Measurements from ENCODE around the gene SLC24A3. TPM values are rescaled to one million over a fixed set of nuclear protein-coding genes. Genes with fewer than 3 reads are reported as not detected.

The SLC24A3 gene
- polyA plus RNA-seq, 1 donor (not counting 4 experiments of a cell fraction or from before 2014, with no cell fraction given): 0.17 TPM

DNA sequence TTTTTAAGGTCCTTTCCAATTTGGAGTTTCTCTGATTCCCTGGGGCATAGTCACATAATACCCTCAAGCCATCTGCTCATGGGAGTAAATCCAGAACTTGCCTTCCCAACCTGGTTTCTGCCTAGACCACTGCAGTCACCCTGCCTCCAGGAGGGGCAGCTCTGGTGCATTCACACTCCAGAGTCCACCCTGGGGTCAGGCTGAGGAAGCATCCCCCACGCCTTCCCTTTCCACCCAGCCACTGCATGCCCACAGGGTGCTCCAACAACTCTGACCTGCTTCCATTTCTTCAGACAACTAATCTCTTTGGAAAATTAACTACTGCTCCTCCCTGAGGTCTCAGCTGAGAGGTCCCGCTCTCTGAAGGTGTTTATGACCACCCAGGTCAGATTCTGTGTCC lies 334.2 kb downstream of the SLC24A3 start:
- Histone ChIP-seq H3K4me1 (ENCODE audit: control insufficient read depth, extremely low read depth, insufficient read depth, low read length) (no peaks in the 10 kb centered on the region), H3K9me1 (ENCODE audit: control insufficient read depth, extremely low read depth, insufficient read depth, low read length) (no peaks in the 10 kb centered on the region), H3K79me2 (ENCODE audit: control insufficient read depth, insufficient read depth, low read length) (no peaks in the 10 kb centered on the region), H2AFZ (ENCODE audit: control insufficient read depth, low read length) (no peak overlapping the region), H3K4me2 (ENCODE audit: control insufficient read depth, extremely low read depth, insufficient read depth, low read depth, low read length) (no peak overlapping the region), H3K36me3 (ENCODE audit: control insufficient read depth in 2 of 2, extremely low read depth in 1 of 2, insufficient read depth in 2 of 2, low read length in 2 of 2) (no peaks in the 10 kb centered on the region), H3K9ac (ENCODE audit: control insufficient read depth, extremely low read depth, insufficient read depth, low read length) (no peak overlapping the region), H3K27ac (ENCODE audit: control insufficient read depth, insufficient read depth, low read length) (no peak overlapping the region), H3K9me3 (ENCODE audit: control insufficient read depth, low read depth, low read length) (no peaks in the 10 kb centered on the region), H4K20me1 (ENCODE audit: control insufficient read depth, extremely low read depth, insufficient read depth, low read length) (no peaks in the 10 kb centered on the region), H3K27me3 (ENCODE audit: control insufficient read depth, extremely low read depth, insufficient read depth, low read length) (no peaks in the 10 kb centered on the region), H3K4me3 (ENCODE audit: control insufficient read depth in 2 of 3, extremely low read depth in 1 of 3, insufficient read depth in 2 of 3, low read depth in 1 of 3, low read length in 3 of 3) (no peak overlapping the region)
- no peak for TF ChIP-seq EZH2 (IDR thresholded peaks at IDR 0.05; ENCODE audit: low read length)
- TF ChIP-seq, protein P1, sequence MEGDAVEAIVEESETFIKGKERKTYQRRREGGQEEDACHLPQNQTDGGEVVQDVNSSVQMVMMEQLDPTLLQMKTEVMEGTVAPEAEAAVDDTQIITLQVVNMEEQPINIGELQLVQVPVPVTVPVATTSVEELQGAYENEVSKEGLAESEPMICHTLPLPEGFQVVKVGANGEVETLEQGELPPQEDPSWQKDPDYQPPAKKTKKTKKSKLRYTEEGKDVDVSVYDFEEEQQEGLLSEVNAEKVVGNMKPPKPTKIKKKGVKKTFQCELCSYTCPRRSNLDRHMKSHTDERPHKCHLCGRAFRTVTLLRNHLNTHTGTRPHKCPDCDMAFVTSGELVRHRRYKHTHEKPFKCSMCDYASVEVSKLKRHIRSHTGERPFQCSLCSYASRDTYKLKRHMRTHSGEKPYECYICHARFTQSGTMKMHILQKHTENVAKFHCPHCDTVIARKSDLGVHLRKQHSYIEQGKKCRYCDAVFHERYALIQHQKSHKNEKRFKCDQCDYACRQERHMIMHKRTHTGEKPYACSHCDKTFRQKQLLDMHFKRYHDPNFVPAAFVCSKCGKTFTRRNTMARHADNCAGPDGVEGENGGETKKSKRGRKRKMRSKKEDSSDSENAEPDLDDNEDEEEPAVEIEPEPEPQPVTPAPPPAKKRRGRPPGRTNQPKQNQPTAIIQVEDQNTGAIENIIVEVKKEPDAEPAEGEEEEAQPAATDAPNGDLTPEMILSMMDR (optimal IDR thresholded peaks at IDR 0.05 in 1 of 3, IDR thresholded peaks at IDR 0.05 in 1 of 3, conservative IDR thresholded peaks at IDR 0.05 in 1 of 3; ENCODE audit: extremely low read depth in 1 of 3, insufficient read depth in 2 of 3, low read length in 3 of 3): no peak
- FAIRE-seq (no peak), DNase-seq (ENCODE audit: low read depth, low spot score) (no peak)
- dilution Hi-C loops (cut with MboI; ENCODE audit: extremely low pct_ligation_motif_present, low sequenced_read_pairs): no loop called here

DNA sequence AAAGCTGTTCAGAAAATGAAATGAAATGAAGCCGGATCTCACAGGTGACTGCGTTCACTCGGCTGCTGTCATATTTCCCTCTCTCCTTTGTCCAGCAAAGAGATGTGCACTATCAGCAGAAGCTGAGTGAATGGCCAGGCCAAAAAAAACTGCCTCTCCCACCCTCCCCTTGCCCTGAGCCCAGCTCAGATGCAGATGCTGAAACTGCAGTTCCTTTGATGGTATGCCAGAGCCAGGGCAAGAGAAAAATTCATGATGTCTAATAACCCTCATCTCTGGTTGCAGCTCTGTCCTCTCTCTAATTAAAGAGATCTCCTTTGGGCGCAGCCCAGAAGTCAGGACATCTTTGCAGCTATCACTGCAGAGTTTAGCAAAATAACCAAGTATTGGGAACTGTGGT lies 335.1 kb downstream of the SLC24A3 start:
- H4K20me1 ChIP-seq (ENCODE audit: control insufficient read depth, extremely low read depth, insufficient read depth, low read length): no peaks in the 10 kb centered on the region
- DNase-seq (ENCODE audit: low read depth, low spot score) (no peak), FAIRE-seq (no peak)
- H3K9me1 ChIP-seq (ENCODE audit: control insufficient read depth, extremely low read depth, insufficient read depth, low read length): no peaks in the 10 kb centered on the region
- no peaks in the 10 kb centered on the region for H3K36me3 ChIP-seq (ENCODE audit: control insufficient read depth in 2 of 2, extremely low read depth in 1 of 2, insufficient read depth in 2 of 2, low read length in 2 of 2)
- H3K4me1 ChIP-seq (ENCODE audit: control insufficient read depth, extremely low read depth, insufficient read depth, low read length): peaks cover 6% of the 10 kb centered on the region
- H3K9ac ChIP-seq (ENCODE audit: control insufficient read depth, extremely low read depth, insufficient read depth, low read length): no peak overlapping the region
- H3K27ac ChIP-seq (ENCODE audit: control insufficient read depth, insufficient read depth, low read length): no peak overlapping the region
- H3K4me2 ChIP-seq (ENCODE audit: control insufficient read depth, extremely low read depth, insufficient read depth, low read depth, low read length): no peak overlapping the region
- no peaks in the 10 kb centered on the region for H3K9me3 ChIP-seq (ENCODE audit: control insufficient read depth, low read depth, low read length)
- no peaks in the 10 kb centered on the region for H3K79me2 ChIP-seq (ENCODE audit: control insufficient read depth, insufficient read depth, low read length)
- no peak for TF ChIP-seq EZH2 (IDR thresholded peaks at IDR 0.05; ENCODE audit: low read length)
- TF ChIP-seq, protein P1 (optimal IDR thresholded peaks at IDR 0.05 in 1 of 3, IDR thresholded peaks at IDR 0.05 in 1 of 3, conservative IDR thresholded peaks at IDR 0.05 in 1 of 3; ENCODE audit: extremely low read depth in 1 of 3, insufficient read depth in 2 of 3, low read length in 3 of 3): no peak
- H2AFZ ChIP-seq (ENCODE audit: control insufficient read depth, low read length): no peak overlapping the region
- dilution Hi-C loops (cut with MboI; ENCODE audit: extremely low pct_ligation_motif_present, low sequenced_read_pairs): no loop called here
- H3K4me3 ChIP-seq (ENCODE audit: control insufficient read depth in 2 of 3, extremely low read depth in 1 of 3, insufficient read depth in 2 of 3, low read depth in 1 of 3, low read length in 3 of 3): no peak overlapping the region
- no peaks in the 10 kb centered on the region for H3K27me3 ChIP-seq (ENCODE audit: control insufficient read depth, extremely low read depth, insufficient read depth, low read length)
